SK-N-SH treated with all-trans-retinoic acid at 6 μM for 48 hours (cell line): ENCODE results near the gene PVALEF.

ENCODE experiments used
- ARNTL ChIP-seq: fragments of 450-650 bp; formaldehyde crosslinking; IDR thresholded peaks from 2 replicates; pipeline ENCODE4 v1.5.0; 2020; ENCODE audit warnings: low read depth, mild to moderate bottlenecking, moderate library complexity, borderline replicate concordance
- BACH2 ChIP-seq: fragments of 250-450 bp; sonication (Bioruptor Pico); IDR thresholded peaks from 2 replicates; pipeline ENCODE4 v1.9.0; 2021; ENCODE audit warnings: mild to moderate bottlenecking, borderline replicate concordance
- CREB5 ChIP-seq: fragments of 250-450 bp; sonication (Bioruptor Pico); IDR thresholded peaks from 2 replicates; pipeline ENCODE4 v1.5.1; 2020; ENCODE audit warnings: low read depth, mild to moderate bottlenecking, moderate library complexity
- CSDC2 ChIP-seq: fragments of 250-450 bp; sonication (Bioruptor Pico); IDR thresholded peaks from 2 replicates; pipeline ENCODE4 v1.5.0; 2020; ENCODE audit warnings: mild to moderate bottlenecking, moderate library complexity
- CSRNP3 ChIP-seq: fragments of 250-450 bp; sonication (Bioruptor Pico); IDR thresholded peaks from 2 replicates; pipeline ENCODE4 v1.5.1; 2021; ENCODE audit warnings: mild to moderate bottlenecking, moderate library complexity
- ESRRG ChIP-seq: fragments of 250-450 bp; sonication (Bioruptor Pico); IDR thresholded peaks from 2 replicates; pipeline ENCODE4 v1.6.1; 2021; ENCODE audit warnings: mild to moderate bottlenecking
- GLIS3 ChIP-seq: fragments of 250-450 bp; sonication (Bioruptor Pico); IDR thresholded peaks from 2 replicates; pipeline ENCODE4 v1.5.0; 2020; ENCODE audit warnings: mild to moderate bottlenecking, moderate library complexity
- PATZ1 ChIP-seq: fragments of 250-450 bp; sonication (Bioruptor Pico); IDR thresholded peaks from 2 replicates; pipeline ENCODE4 v1.8.0; 2020; ENCODE audit warnings: mild to moderate bottlenecking, moderate library complexity, borderline replicate concordance
- RARB ChIP-seq: fragments of 250-450 bp; sonication (Bioruptor Pico); IDR thresholded peaks from 2 replicates; pipeline ENCODE4 v1.8.0; 2021; ENCODE audit warnings: mild to moderate bottlenecking, moderate library complexity
- TCF4 ChIP-seq: fragments of 250-450 bp; sonication (Bioruptor Pico); IDR thresholded peaks from 2 replicates; pipeline ENCODE4 v1.8.0; 2021; ENCODE audit warnings: mild to moderate bottlenecking, moderate library complexity, borderline replicate concordance
- ZFP3 ChIP-seq: fragments of 250-450 bp; sonication (Bioruptor Pico); IDR thresholded peaks from 2 replicates; pipeline ENCODE4 v1.5.0; 2020; ENCODE audit warnings: mild to moderate bottlenecking, moderate library complexity
- ZFP30 ChIP-seq: fragments of 450-650 bp; formaldehyde crosslinking; IDR thresholded peaks from 2 replicates; pipeline ENCODE4 v1.5.0; 2022; ENCODE audit warnings: mild to moderate bottlenecking, moderate library complexity
- ZNF70 ChIP-seq: fragments of 450-650 bp; formaldehyde crosslinking; IDR thresholded peaks from 2 replicates; pipeline ENCODE4 v1.5.0; 2020; ENCODE audit warnings: mild to moderate bottlenecking, moderate library complexity
- ZNF8 ChIP-seq: fragments of 450-650 bp; formaldehyde crosslinking; IDR thresholded peaks from 2 replicates; pipeline ENCODE4 v1.5.0; 2020; ENCODE audit warnings: mild to moderate bottlenecking, moderate library complexity

GRCh38 chr17:81183807-81184206 lies 18.5 kb downstream of the PVALEF start:
- TF ChIP-seq TCF4 (CRISPR knock-in tag) (no peak), CSRNP3 (CRISPR knock-in tag) (no peak), ZFP3 (CRISPR knock-in tag) (no peak), ZNF8 (no peak), RARB (CRISPR knock-in tag) (no peak), ARNTL (CRISPR knock-in tag) (no peak), GLIS3 (CRISPR knock-in tag) (no peak), PATZ1 (CRISPR knock-in tag) (no peak), ZNF70 (CRISPR knock-in tag) (no peak), CSDC2 (CRISPR knock-in tag) (no peak), ZFP30 (no peak), BACH2 (no peak), ESRRG (no peak), CREB5 (CRISPR knock-in tag) (no peak)
